H9 (cell line): ENCODE data around the gene ATP8A2. TPM values are rescaled to one million over a fixed set of nuclear protein-coding genes. Genes with fewer than 3 reads are reported as not detected.

Source experiments
- DNase-seq: peaks from one replicate; pipeline ENCODE4 v3.0.0-alpha.2; 2017
- H2AFZ ChIP-seq: one replicate; pipeline ENCODE4 v1.6.1; 2013; ENCODE audit warnings: mild to moderate bottlenecking, low read length, control low read depth, moderate library complexity
- H2AK5ac ChIP-seq: 2 replicates; pipeline ENCODE4 v1.6.1; 2013; ENCODE audit warnings: low read length, control low read depth, mixed read lengths; ENCODE audit not compliant: insufficient read length
- H2BK120ac ChIP-seq: one replicate; pipeline ENCODE4 v1.6.1; 2013; ENCODE audit warnings: low read depth, mild to moderate bottlenecking, low read length, control low read depth, inconsistent platforms; ENCODE audit not compliant: poor library complexity, severe bottlenecking
- H2BK12ac ChIP-seq: 2 replicates; pipeline ENCODE4 v1.6.1; 2013; ENCODE audit warnings: low read length, control low read depth, mixed read lengths, low read depth; ENCODE audit not compliant: insufficient read length
- H2BK15ac ChIP-seq: 2 replicates; pipeline ENCODE4 v1.6.1; 2013; ENCODE audit warnings: low read depth, low read length, control low read depth
- H2BK20ac ChIP-seq: one replicate; pipeline ENCODE4 v1.6.1; 2013; ENCODE audit warnings: low read depth, mild to moderate bottlenecking, low read length, control low read depth, inconsistent platforms; ENCODE audit not compliant: poor library complexity, severe bottlenecking
- H2BK5ac ChIP-seq: 2 replicates; pipeline ENCODE4 v1.6.1; 2013; ENCODE audit warnings: low read length, control low read depth, mixed read lengths; ENCODE audit not compliant: insufficient read length
- H3K14ac ChIP-seq: 2 replicates; pipeline ENCODE4 v1.6.1; 2013; ENCODE audit warnings: low read length, control low read depth; ENCODE audit not compliant: insufficient read depth
- H3K18ac ChIP-seq: 2 replicates; pipeline ENCODE4 v1.6.1; 2013; ENCODE audit warnings: low read depth, mild to moderate bottlenecking, mixed read lengths, low read length, control low read depth; ENCODE audit not compliant: insufficient read length
- H3K23ac ChIP-seq: 2 replicates; pipeline ENCODE4 v1.6.1; 2013; ENCODE audit warnings: low read length, control low read depth, mixed read lengths, low read depth; ENCODE audit not compliant: insufficient read length
- H3K23me2 ChIP-seq: 2 replicates; pipeline ENCODE4 v1.6.1; 2013; ENCODE audit warnings: low read depth, mild to moderate bottlenecking, mixed read lengths, low read length, control low read depth; ENCODE audit not compliant: insufficient read length, poor library complexity, severe bottlenecking
- H3K27ac ChIP-seq: 2 replicates; pipeline ENCODE4 v1.5.1; 2013; ENCODE audit warnings: low read length, control low read depth, mixed read lengths, low read depth; ENCODE audit not compliant: insufficient read length
- H3K27me3 ChIP-seq: 2 replicates; pipeline ENCODE4 v1.6.1; 2013; ENCODE audit warnings: low read length, control low read depth, inconsistent platforms; ENCODE audit not compliant: insufficient read depth
- H3K4ac ChIP-seq: 2 replicates; pipeline ENCODE4 v1.6.1; 2013; ENCODE audit warnings: low read depth, mild to moderate bottlenecking, control low read depth, inconsistent platforms, low read length, moderate library complexity
- H3K4me1 ChIP-seq: 2 replicates; pipeline ENCODE4 v1.6.1; 2013; ENCODE audit warnings: low read length, control low read depth, inconsistent platforms; ENCODE audit not compliant: insufficient read depth
- H3K4me2 ChIP-seq: 2 replicates; pipeline ENCODE4 v1.6.1; 2013; ENCODE audit warnings: low read length, control low read depth, mixed read lengths; ENCODE audit not compliant: insufficient read length, insufficient read depth
- H3K56ac ChIP-seq: 2 replicates; pipeline ENCODE4 v1.6.1; 2013; ENCODE audit warnings: low read depth, mild to moderate bottlenecking, mixed read lengths, low read length, control low read depth; ENCODE audit not compliant: insufficient read length
- H3K79me1 ChIP-seq: 2 replicates; pipeline ENCODE4 v1.6.1; 2013; ENCODE audit warnings: low read depth, mild to moderate bottlenecking, moderate library complexity, low read length, control low read depth, inconsistent platforms; ENCODE audit not compliant: insufficient read depth, poor library complexity, severe bottlenecking
- H3K79me2 ChIP-seq: 2 replicates; pipeline ENCODE4 v1.6.1; 2013; ENCODE audit warnings: low read length, control low read depth, inconsistent platforms; ENCODE audit not compliant: insufficient read depth
- H3K9ac ChIP-seq: 2 replicates; pipeline ENCODE4 v1.6.1; 2013; ENCODE audit warnings: low read length, control low read depth, mixed read lengths; ENCODE audit not compliant: insufficient read length; ENCODE audit errors: extremely low read depth
- H3K9me3 ChIP-seq: one replicate; pipeline ENCODE4 v1.6.1; 2013; ENCODE audit warnings: low read depth, low read length, inconsistent platforms; ENCODE audit not compliant: control insufficient read depth
- H3T11ph ChIP-seq: one replicate; pipeline ENCODE4 v1.6.1; 2013; ENCODE audit warnings: mild to moderate bottlenecking, low read length, control low read depth, inconsistent platforms
- H4K20me1 ChIP-seq: one replicate; pipeline ENCODE4 v1.6.1; 2013; ENCODE audit not compliant: control insufficient read depth, insufficient read length, insufficient read depth
- H4K5ac ChIP-seq: 2 replicates; pipeline ENCODE4 v1.6.1; 2013; ENCODE audit warnings: low read depth, mild to moderate bottlenecking, mixed read lengths, low read length, control low read depth; ENCODE audit not compliant: insufficient read length
- H4K8ac ChIP-seq: replicated peaks from 2 replicates; pipeline ENCODE4 v1.6.1; 2013; ENCODE audit warnings: low read length, control low read depth, mixed read lengths, low read depth; ENCODE audit not compliant: insufficient read length
- H4K91ac ChIP-seq: 2 replicates; pipeline ENCODE4 v1.6.1; 2013; ENCODE audit warnings: low read depth, mild to moderate bottlenecking, moderate library complexity, mixed read lengths, low read length, control low read depth; ENCODE audit not compliant: insufficient read length
- H3K27ac Mint-ChIP-seq, 3 experiments: 2 replicates in 2 of 3; 3 replicates in 1 of 3; pipeline ENCODE4 v1.8.0; 2020 to 2021; ENCODE audit warnings: mixed read lengths in 3 of 3, mild to moderate bottlenecking in 1 of 3, moderate library complexity in 1 of 3
- H3K27me3 Mint-ChIP-seq: 2 replicates; pipeline ENCODE4 v1.8.0; 2021; ENCODE audit warnings: low read depth, mild to moderate bottlenecking, moderate library complexity, mixed read lengths
- H3K36me3 Mint-ChIP-seq, 3 experiments: 2 replicates in 2 of 3; 3 replicates in 1 of 3; pipeline ENCODE4 v1.8.0; 2020 to 2021; ENCODE audit warnings: low read depth in 3 of 3, mixed read lengths in 3 of 3; ENCODE audit not compliant: insufficient read depth in 1 of 3
- H3K4me1 Mint-ChIP-seq, 2 experiments: 2 replicates each; pipeline ENCODE4 v1.8.0; 2020; ENCODE audit warnings: mixed read lengths in 2 of 2
- H3K4me3 Mint-ChIP-seq, 2 experiments: 2 replicates in 1 of 2; 3 replicates in 1 of 2; pipeline ENCODE4 v1.8.0; 2020 to 2021; ENCODE audit warnings: mild to moderate bottlenecking in 2 of 2, mixed read lengths in 2 of 2, moderate library complexity in 1 of 2
- H3K9me3 Mint-ChIP-seq, 2 experiments: 2 replicates in 1 of 2; 3 replicates in 1 of 2; pipeline ENCODE4 v1.8.0; 2020; ENCODE audit warnings: mild to moderate bottlenecking in 2 of 2, mixed read lengths in 2 of 2, moderate library complexity in 1 of 2
- CTCF ChIP-seq: fragments of 200-600 bp; sonication (generic); conservative IDR thresholded peaks from 3 replicates; pipeline ENCODE4 v1.8.0; 2021; ENCODE audit warnings: antibody characterized with exemption, mild to moderate bottlenecking
- WGBS: extraction: QIAGEN DNeasy Blood & Tissue Kit; methylation state at CpG from one replicate; pipeline ENCODE4 v1.1.7; 2013; ENCODE audit warnings: missing lambda C conversion rate, low lambda C conversion rate, mixed read lengths; ENCODE audit not compliant: insufficient read length; ENCODE audit errors: extremely low coverage; 5-methylcytosine and 5-hydroxymethylcytosine counted together
- total RNA-seq: library from RNA; stranded (reverse); gene quantifications from 2 replicates; pipeline ENCODE4 v1.2.1, GENCODE V29; 2021

Gene ATP8A2
- total RNA-seq, 1 experiment from 2014 or later: 18.2 TPM

- no CpG with 5 or more reads among the region's 7 CpGs for WGBS
- no peaks in the 10 kb centered on the region for H3K79me1 ChIP-seq
- H3K18ac ChIP-seq: no peak overlapping the region
- H2BK20ac ChIP-seq: no peak overlapping the region
- no peak overlapping the region for H4K8ac ChIP-seq
- no peaks in the 10 kb centered on the region for H4K20me1 ChIP-seq
- Mint-ChIP-seq H3K36me3 (no peaks in the 10 kb centered on the region), H3K4me3 (no peak overlapping the region), H3K27me3 (peaks cover 28% of the 10 kb centered on the region), H3K9me3 (no peaks in the 10 kb centered on the region; a peak in 1 of 5 replicates), H3K27ac (peak overlapping the region in 1 of 3 experiments; percentile 42; a peak in 2 of 7 replicates), H3K4me1 (peaks cover 37 to 44% of the 10 kb centered on the region in 2 experiments)
- H2BK15ac ChIP-seq: no peak overlapping the region
- DNase-seq: no peak
- H4K91ac ChIP-seq: no peak overlapping the region
- no peaks in the 10 kb centered on the region; the same call in 1 of the 2 replicates for H3K4me1 ChIP-seq
- H3K14ac ChIP-seq: no peak overlapping the region
- H2AFZ ChIP-seq: no peak overlapping the region
- no peak overlapping the region for H3K56ac ChIP-seq
- H2BK120ac ChIP-seq: no peak overlapping the region
- H3K9ac ChIP-seq: no peak overlapping the region
- peaks cover 6% of the 10 kb centered on the region; the same call in 1 of the 2 replicates for H3K27me3 ChIP-seq
- H3K4ac ChIP-seq: no peak overlapping the region
- H2AK5ac ChIP-seq: no peak overlapping the region
- H3K23ac ChIP-seq: no peak overlapping the region
- H4K5ac ChIP-seq: no peak overlapping the region
- no peak overlapping the region for H3K27ac ChIP-seq
- H2BK12ac ChIP-seq: no peak overlapping the region
- no peaks in the 10 kb centered on the region for H3K79me2 ChIP-seq
- H3K4me2 ChIP-seq: no peak overlapping the region
- H2BK5ac ChIP-seq: no peak overlapping the region
- H3K23me2 ChIP-seq: no peaks in the 10 kb centered on the region
- no peaks in the 10 kb centered on the region for H3K9me3 ChIP-seq
- TF ChIP-seq CTCF: no peak
- H3T11ph ChIP-seq: no peak overlapping the region
These were observed 5.6 kb downstream of the ATP8A2 start for GRCh38 chr13:25377244-25377962.
